Smooth muscle cell (in vitro differentiated cells): ENCODE measurements around the gene CTSD. TPM values are rescaled to one million over a fixed set of nuclear protein-coding genes. Genes with fewer than 3 reads are reported as not detected.

Experiments
- DNase-seq: peaks from one replicate; lab custom pipeline; 2025; ENCODE audit not compliant: unreplicated experiment; lab: John Stamatoyannopoulos, UW
- H2AFZ ChIP-seq: fragments of 200-600 bp; sonication (generic); 2 replicates; pipeline ENCODE4 v1.6.0; 2016; ENCODE audit warnings: antibody characterized with exemption, low read depth, mild to moderate bottlenecking
- H3F3A ChIP-seq: fragments of 200-600 bp; sonication (generic); 2 replicates; pipeline ENCODE4 v1.6.0; 2017; ENCODE audit warnings: antibody characterized with exemption, low read depth
- H3K27ac ChIP-seq: fragments of 200-600 bp; sonication (generic); 2 replicates; pipeline ENCODE4 v1.5.1; 2016; ENCODE audit warnings: low read depth, mild to moderate bottlenecking
- H3K27me3 ChIP-seq: fragments of 200-600 bp; sonication (generic); 2 replicates; pipeline ENCODE4 v1.6.1; 2016; ENCODE audit warnings: low read depth, mild to moderate bottlenecking
- H3K36me3 ChIP-seq: fragments of 200-600 bp; sonication (generic); 2 replicates; pipeline ENCODE4 v1.5.1; 2016; ENCODE audit warnings: low read depth
- H3K4me1 ChIP-seq: fragments of 200-600 bp; sonication (generic); 2 replicates; pipeline ENCODE4 v1.5.1; 2016; ENCODE audit warnings: low read depth
- H3K4me2 ChIP-seq: fragments of 200-600 bp; sonication (generic); 2 replicates; pipeline ENCODE4 v1.6.0; 2016; ENCODE audit warnings: mild to moderate bottlenecking
- H3K4me3 ChIP-seq: fragments of 200-600 bp; sonication (generic); 2 replicates; pipeline ENCODE4 v1.5.1; 2016; ENCODE audit warnings: mild to moderate bottlenecking
- H3K79me2 ChIP-seq: fragments of 200-600 bp; sonication (generic); 2 replicates; pipeline ENCODE4 v1.6.0; 2016; ENCODE audit warnings: low read depth, mild to moderate bottlenecking
- H3K9ac ChIP-seq: fragments of 200-600 bp; sonication (generic); 2 replicates; pipeline ENCODE4 v1.6.0; 2016; ENCODE audit warnings: low read depth
- H3K9me3 ChIP-seq: fragments of 200-600 bp; sonication (generic); replicated peaks from 2 replicates; pipeline ENCODE4 v1.5.1; 2016; ENCODE audit warnings: low read depth
- H4K20me1 ChIP-seq: fragments of 200-600 bp; sonication (generic); 2 replicates; pipeline ENCODE4 v1.6.0; 2016; ENCODE audit warnings: low read depth
- CTCF ChIP-seq: fragments of 200-600 bp; sonication (generic); IDR thresholded peaks from 2 replicates; pipeline ENCODE4 v1.5.1; 2017; ENCODE audit warnings: borderline replicate concordance, mild to moderate bottlenecking, antibody characterized with exemption; ENCODE audit not compliant: insufficient read depth, poor library complexity, severe bottlenecking
- WGBS: methylation state at CpG from one replicate; pipeline ENCODE4 v1.1.7; 2016; ENCODE audit warnings: low lambda C conversion rate; 5-methylcytosine and 5-hydroxymethylcytosine counted together
- polyA plus RNA-seq: library from polyadenylated mRNA; unstranded; fragments of >200 nt; fragmentation: Nextera tagmentation; extraction: Ambion mirVana; gene quantifications from 2 replicates; pipeline ENCODE4 v1.2.1, GENCODE V29; 2016
- total RNA-seq: library from RNA; depleted of rRNA; stranded (reverse); fragments of >200 nt; gene quantifications from 2 replicates; pipeline ENCODE4 v1.2.3, GENCODE V29; 2014

The CTSD gene
- total and polyA plus RNA-seq, 2 experiments from 2014 or later: 101 to 301 TPM

DNA sequence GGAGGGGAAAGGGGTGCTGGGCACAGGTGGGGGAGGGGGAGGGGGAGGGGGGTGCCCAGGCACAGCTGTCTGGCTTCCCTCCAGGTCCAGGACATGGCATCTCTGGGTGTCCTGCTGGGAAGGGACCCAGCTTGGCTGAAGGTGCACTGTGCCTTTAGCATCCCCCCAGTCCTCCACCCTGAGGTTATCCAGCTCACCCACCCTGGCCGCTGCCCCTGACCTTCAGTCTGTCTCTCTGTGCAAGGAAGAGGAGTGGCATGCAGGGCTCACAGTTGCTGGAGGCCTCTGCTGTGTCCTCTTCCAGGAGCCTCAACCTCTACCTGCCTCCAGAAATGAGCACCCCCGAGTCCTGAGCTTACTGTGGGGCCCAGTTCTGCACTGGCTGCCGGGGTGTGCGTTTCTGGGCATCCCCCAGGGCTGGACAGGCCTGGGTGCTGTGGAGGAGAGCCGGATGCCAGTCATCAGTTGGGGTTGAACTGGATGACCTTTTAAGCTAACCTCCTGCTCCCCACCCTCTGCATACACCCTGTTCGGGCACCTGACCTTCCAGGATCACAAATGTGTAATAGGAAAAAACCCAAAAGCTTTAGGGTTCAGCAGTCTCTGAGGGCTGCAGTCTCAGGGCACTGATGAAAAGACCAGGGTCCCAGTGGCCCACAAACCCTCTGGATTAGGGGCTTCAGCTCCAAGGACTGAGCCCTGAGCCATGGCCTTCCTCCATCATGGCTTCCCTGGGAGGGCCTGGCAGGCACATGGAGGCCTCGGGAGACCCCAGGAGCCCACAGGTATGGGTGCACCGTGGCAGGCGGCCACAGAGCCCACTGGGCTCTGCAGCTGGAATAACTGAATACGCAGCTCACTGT is 9.6 kb upstream of the CTSD start:
- WGBS: 97% methylated on average over 10 of the region's 10 CpGs
- Histone ChIP-seq H3K79me2 (no peaks in the 10 kb centered on the region), H3K27me3 (no peaks in the 10 kb centered on the region), H3K27ac (no peak overlapping the region), H3K36me3 (no peaks in the 10 kb centered on the region), H3K4me3 (no peak overlapping the region), H4K20me1 (no peaks in the 10 kb centered on the region), H3K9ac (no peak overlapping the region), H3F3A (peaks cover 4% of the 10 kb centered on the region), H3K4me2 (no peak overlapping the region), H2AFZ (no peak overlapping the region), H3K4me1 (peaks cover 9% of the 10 kb centered on the region), H3K9me3 (no peaks in the 10 kb centered on the region)
- no peak for TF ChIP-seq CTCF
- no peak for DNase-seq

DNA sequence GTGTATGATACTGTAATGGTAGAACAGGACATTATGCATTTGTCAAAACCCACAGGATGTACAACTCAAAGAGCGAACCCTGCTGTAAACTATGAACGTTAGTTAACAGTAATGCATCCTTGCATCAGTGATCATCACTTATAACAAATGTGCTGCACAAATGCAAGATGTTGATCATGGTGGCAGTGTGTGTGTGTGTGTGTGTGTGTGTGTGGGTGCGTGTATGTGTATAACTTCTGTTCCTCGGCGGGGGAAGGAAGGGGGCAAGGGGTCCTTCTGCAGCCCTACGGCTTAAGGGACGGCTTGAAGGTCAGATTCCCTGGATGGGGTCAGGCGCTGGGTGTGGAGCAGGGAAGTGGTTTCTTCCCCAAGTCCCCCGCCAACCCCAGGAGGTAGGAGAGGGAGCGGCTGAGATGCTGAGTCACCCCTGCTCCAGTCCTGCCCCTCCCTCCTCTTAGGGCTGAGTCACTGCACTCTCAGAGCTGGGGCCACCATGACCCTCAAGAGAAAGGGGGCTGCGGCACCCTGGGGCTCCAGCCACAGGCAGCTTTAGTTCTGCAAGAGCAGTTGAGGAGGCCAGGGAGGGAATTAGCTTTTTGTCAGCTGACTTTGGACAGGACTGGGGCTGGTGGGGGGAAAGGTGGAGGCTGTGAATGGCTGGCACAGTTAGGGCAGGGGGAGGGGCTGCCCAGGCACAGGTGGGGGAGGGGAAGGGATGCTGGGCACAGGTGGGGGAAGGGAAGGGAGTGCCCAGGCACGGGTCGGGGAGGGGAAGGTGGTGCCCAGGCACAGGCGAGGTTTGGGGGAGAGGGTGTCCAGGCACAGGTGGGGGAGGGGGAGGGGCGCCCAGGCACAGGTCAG is 8.8 kb upstream of the CTSD start:
- peaks cover 9% of the 10 kb centered on the region for H3K4me1 ChIP-seq
- H3K36me3 ChIP-seq: no peaks in the 10 kb centered on the region
- peak; percentile 37 for DNase-seq
- H3K27ac ChIP-seq: peak overlapping the region; percentile 72
- H3K9me3 ChIP-seq: no peaks in the 10 kb centered on the region
- no peak overlapping the region for H2AFZ ChIP-seq
- peak overlapping the region; percentile 80 for H3K4me2 ChIP-seq
- TF ChIP-seq CTCF: no peak
- no peaks in the 10 kb centered on the region for H4K20me1 ChIP-seq
- WGBS: 25% methylated on average over 9 of the region's 15 CpGs
- H3K79me2 ChIP-seq: no peaks in the 10 kb centered on the region
- H3K4me3 ChIP-seq: no peak overlapping the region
- no peaks in the 10 kb centered on the region for H3K27me3 ChIP-seq
- H3F3A ChIP-seq: peaks cover 4% of the 10 kb centered on the region
- H3K9ac ChIP-seq: no peak overlapping the region

- no peak overlapping the region for H3K4me3 ChIP-seq
- no peaks in the 10 kb centered on the region for H3K36me3 ChIP-seq
- H3K27ac ChIP-seq: peak overlapping the region; percentile 72
- H3K4me1 ChIP-seq: peaks cover 9% of the 10 kb centered on the region
- no peaks in the 10 kb centered on the region for H4K20me1 ChIP-seq
- no peak for DNase-seq
- peak overlapping the region; percentile 80 for H3K4me2 ChIP-seq
- H3K27me3 ChIP-seq: no peaks in the 10 kb centered on the region
- TF ChIP-seq CTCF: no peak
- WGBS: 58% methylated on average over 6 of the region's 6 CpGs
- H3K9ac ChIP-seq: no peak overlapping the region
- no peaks in the 10 kb centered on the region for H3K79me2 ChIP-seq
- peaks cover 4% of the 10 kb centered on the region for H3F3A ChIP-seq
- no peak overlapping the region for H2AFZ ChIP-seq
- no peaks in the 10 kb centered on the region for H3K9me3 ChIP-seq
These were observed 8.0 kb upstream of the CTSD start for GRCh38 chr11:1771700-1772099.
